Left forelimb (tissue), 1 donor: ENCODE results near the gene FOXN3.

Experiments
- DNase-seq: peaks from one replicate; pipeline ENCODE4 v3.0.0-alpha.2; 2018; ENCODE audit warnings: low spot score

The FOXN3 gene

GRCh38 chr14:89249065-89249695, 167.9 kb downstream of the FOXN3 start:
- peak; percentile 50 for DNase-seq

DNA sequence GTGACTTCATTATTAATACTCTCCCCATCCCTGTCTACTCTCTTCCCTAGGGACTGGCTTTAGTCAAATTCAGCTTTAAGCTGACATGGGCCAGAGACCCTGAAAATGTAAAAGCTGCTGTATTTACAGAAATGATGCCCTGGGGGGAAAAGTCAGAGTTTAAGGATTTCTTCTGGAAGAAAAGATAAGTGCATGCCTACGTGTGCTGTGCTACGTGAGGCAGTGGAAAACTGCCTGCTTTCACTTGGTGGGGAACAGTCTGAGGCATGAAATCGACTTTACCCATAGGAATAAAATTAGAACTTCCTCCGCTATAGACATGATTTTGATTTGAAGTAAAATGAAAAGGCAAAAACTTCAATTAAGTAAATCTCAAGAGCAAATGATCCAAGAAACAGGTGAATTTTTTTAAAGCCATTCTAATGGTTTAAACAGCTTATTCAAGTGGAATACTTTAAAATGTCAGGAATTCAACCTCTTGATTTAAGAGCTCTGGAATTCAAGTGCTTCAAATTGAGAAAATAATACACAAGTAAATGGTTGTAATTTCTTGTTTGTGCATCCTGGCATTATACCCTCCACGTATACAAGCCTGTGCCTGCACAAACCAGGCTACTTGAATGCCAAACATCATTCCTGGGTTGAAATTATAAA, 168.5 kb downstream of the FOXN3 start:
- DNase-seq = peak; percentile 18

DNA sequence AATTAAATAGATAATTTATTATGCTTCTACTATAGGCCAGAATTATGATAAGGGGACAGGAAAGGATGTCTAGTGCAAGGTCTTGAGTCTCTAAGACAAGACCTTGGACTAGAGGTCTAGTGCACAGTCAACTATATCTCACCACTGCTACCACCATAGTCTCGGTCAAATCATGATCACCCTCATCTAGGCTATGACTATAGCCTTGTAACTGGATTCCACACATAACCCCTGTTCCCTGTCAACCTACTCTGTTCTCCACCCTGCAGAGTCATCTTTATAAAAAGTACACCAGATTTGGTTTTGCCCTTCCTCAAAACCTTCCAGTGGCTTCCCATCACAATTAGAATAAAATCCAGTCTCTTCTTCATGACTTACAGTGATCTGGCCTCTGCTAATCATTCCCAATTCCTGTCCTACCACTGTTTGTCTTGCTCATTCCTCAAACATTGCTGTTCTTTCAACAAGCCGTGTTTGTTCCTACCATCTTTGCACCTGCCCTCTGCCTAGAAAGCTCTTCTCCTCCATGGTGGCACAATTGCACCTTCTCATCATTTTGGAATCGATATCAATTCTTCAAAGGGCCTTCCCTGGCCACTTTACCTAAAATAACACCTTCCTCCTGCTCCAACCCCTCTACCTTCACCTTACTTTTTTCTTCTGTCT, 169.4 kb downstream of the FOXN3 start:
- peak; percentile 6 for DNase-seq

GRCh38 chr14:89246290-89246689, 170.7 kb downstream of the FOXN3 start:
- DNase-seq = peak; percentile 12

DNA sequence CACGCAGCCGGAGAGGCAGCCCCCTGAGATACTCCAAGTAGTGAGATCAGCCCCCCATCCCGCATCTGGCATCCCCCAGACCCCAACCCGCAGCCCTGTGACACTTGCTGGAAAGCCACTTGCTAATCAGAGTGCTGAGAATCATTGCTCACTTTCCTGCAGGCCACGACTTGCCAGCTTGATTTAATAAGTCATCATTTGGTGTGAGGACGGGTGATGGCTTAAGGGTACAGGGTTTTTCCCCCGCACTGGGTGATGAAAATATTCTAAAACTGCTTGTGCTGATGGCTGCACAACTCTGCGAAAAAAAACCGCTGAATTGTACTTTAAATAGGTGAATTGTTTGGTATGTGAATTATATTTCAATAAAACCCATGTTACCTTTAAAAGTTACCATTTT, 171.2 kb downstream of the FOXN3 start:
- peak; percentile 14 for DNase-seq

GRCh38 chr14:89244720-89245119, 172.3 kb downstream of the FOXN3 start:
- DNase-seq = peak; percentile 23

DNA sequence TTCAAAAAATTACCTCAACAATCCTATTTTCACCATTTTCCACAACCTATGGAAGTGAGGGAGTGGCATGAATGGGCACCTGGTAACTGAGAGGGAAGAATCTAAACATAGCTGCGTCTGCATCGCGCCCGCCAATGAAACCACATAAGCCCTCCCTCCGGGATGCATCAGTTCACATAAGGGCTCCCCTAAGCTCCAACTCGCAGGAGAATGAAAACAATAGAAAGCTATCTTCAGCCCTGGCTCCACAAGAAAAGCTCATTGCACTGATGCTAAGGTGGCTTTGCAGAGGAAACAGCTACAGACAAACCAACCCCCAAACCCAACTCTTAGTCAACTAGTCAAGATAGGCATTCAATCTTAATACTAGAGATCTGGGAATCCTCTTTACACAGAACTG, 173.3 kb downstream of the FOXN3 start:
- DNase-seq = peak; percentile 22

- DNase-seq = no peak
These were observed 173.7 kb downstream of the FOXN3 start for GRCh38 chr14:89243286-89243685.

DNA sequence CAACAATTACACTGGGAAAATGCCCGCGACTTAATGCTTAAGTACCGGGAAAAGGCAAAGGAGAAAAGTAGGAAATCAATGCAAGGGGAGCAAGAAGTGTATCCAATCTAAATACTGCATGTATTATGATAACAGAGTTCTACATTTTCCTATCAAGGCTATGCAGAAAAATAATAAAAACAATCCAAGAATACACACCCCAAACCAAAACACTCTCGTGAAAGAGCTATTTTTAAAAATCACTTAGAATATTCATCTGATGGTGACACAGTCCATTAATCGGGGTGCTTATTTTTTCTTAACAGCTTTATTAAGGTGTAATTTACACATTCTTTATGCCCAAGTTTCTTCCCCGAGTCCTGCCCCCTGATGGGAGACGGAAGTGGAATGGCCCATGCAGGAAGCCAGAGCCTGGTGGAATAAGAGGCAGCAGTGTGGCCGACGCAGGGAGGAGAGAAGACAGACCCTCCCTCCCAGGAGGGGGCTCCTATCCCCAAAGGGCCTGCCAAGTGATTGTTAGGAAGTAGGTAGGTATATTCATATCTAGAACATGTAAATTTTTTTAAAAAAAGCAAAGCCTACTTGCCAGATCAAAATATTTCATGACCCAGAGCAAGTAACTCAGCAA, 174.3 kb downstream of the FOXN3 start:
- DNase-seq = peak; percentile 6

GRCh38 chr14:89241934-89242651, 174.9 kb downstream of the FOXN3 start:
- DNase-seq = peak; percentile 40

DNA sequence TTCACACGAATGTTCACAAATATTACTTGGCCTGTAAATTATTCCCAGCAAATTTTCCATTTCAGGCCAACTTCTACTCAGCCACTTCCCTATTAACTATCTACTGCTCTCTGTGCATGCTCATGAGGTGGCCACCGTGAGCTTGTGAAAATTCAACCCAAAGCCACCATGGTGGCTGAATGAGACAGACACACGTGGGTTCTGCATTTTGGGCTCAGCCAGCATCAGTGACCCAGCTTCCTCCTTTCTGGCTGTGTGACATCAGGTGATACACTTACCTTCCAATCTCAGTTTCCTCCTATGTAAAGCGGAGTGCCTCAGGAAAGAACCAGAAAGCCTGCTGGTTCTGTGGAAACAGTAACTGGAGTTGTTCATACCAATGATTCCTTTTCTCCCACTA, 175.8 kb downstream of the FOXN3 start:
- DNase-seq = no peak

DNA sequence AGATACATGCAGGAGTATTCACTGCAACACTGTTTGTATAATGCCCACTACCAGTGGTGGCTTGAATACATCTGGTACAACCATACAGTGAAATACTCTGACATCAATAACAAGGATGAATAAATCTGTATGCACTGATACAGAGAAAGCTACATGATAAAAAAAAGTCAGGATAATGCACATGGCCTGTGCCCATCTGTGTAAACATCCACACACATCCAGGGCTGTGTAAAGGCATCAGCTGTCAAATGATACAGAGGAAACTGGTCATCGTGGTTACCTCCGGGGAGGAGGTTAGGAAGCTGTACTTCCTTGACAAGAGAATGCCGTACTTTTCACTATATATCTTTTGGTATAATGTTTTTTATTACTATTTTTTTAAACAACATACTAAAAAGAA, 176.6 kb downstream of the FOXN3 start:
- DNase-seq = peak; percentile 11

- DNase-seq = no peak
These were observed 178.0 kb downstream of the FOXN3 start for GRCh38 chr14:89239023-89239422.

GRCh38 chr14:89237921-89238529, 179.0 kb downstream of the FOXN3 start:
- peak; percentile 26 for DNase-seq

- DNase-seq = peak; percentile 17
These were observed 180.2 kb downstream of the FOXN3 start for GRCh38 chr14:89236851-89237250.

DNA sequence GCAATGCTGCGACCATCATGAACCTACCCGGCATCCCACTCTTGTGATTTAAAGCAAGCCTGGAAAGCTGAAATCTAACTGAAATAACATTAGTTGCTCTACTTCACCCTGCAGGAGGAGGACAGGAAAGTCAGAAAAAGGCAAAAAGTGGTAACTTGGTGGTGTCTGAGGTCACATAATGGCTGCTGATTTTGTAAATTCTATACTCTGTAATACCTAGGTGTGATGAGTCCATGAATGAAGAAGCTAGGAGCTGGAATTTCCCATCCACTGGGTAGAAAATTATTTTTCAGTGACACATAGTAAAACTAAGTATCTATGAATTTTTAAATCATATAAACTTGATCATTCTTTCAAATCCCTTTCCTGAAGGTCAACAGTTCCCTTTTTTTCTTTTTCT, 183.8 kb downstream of the FOXN3 start:
- no peak for DNase-seq

DNA sequence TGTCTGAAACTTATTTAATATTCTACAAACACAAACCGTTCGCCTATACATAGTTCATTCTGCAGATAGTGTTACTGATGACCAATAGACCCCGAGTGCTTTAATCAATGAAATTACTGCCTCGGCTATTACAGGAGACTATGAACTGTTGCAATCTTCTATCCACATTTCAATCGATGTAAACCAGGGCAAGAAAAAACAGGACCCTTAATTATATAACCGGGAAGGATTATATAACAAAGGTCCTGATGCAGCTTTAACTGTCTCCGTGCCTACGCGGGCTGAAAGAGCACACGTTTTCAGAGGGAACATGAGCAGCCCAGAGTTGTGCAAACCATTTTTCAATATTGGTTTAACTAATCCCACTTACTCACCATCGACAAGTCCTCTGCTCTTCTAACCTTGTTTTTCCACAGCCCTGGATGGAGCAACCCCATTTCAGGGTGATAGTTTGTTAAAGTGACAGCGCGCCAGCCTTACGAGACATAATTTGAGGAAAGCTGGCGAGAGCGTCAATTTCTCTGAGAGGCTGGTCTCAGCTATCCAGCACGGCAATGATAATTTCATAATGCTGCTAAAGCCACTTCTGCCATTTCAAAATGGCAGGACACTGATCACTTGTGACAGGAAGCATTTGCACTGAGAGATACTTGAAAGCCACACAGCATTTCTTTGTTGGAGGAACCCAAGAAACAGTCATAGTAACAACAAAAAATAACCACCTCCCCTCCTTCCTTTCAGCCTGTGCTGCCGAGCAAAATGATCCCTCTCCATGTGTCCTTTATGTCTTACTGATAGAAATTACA, 184.6 kb downstream of the FOXN3 start:
- peak; percentile 20 for DNase-seq

DNA sequence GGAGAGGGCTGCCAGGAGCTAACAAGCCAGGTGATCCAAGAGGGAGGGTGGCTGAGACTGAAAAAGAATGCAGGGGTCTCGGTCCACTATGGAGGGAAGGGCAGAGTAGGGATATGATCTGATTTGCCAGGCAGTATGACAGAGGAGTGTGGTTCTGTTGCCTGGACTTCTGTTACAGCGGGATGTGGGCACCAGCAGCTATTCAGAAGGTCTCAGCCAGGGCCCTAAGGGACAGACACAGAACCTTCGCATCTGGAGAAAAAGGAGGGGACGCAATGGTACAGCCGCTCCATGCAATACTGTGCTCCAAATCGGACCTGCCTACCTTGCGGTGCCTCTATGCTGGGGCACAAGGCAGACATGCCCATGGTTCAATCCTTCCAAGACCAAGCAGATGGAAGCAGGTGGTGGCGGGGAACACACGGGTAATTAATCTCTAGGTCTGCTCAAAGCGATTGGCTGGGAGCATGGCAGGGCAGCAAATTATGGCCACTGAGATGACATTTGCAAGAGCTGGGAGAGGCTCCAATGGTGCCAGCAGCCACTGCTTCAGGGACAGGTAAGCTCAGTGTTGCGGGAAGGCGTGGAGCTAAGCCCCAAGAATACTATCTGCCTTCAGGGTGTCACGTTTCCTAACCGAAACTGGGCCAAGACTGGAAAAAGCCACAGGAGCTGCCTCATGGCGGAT, 185.5 kb downstream of the FOXN3 start:
- DNase-seq = peak; percentile 36

DNA sequence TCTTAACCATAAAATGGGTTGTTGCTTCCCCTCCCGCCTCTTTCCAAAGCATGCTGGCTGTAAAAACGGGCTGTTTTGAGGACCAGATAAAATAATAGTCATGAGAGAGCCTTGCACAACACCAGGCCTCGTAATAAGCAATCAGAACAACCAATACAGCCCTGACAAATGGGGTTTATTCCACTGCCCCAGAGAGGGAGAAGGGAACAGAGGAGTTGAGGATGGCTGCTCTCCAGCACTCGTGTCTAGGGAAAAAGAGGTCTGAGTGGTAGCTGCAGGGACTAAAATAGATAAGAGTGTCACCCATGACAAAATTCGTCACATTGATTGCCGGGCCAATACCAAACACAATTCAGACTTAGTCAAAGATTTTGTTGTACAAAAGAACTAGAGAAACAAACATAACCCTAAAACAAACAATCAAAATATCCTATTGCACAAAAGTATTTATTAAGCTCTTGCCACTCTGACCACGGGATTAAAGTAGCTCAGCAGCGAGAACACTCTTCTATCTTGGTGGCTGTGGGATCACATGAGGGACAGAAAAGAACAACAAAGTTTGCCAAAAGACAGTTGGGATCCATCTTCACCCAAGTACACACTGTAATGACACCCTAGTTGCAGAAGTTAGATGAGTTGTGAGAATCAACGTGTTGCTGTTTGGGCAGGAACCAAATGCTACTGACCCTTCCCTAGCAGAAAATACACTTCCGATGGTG, 188.0 kb downstream of the FOXN3 start:
- DNase-seq = peak; percentile 3

GRCh38 chr14:89227496-89227836, 189.6 kb downstream of the FOXN3 start:
- DNase-seq = peak; percentile 41
